ENCODE data around the gene RPIA.
"Not testable (repeated sequence)": the region's sequence is repeated elsewhere in the genome, so short reads cannot be mapped to it uniquely, and the experiment has no call there.

RPIA gene

GRCh38 chr2:88764141-88764849 lies 72.8 kb downstream of the RPIA start (continued):
- no peak for TF ChIP-seq ZNF8 (CRISPR knock-in tag; IDR thresholded peaks at IDR 0.05)

- ATAC-seq: no peak
- TF ChIP-seq TOX (CRISPR knock-in tag; IDR thresholded peaks at IDR 0.05; ENCODE audit: borderline replicate concordance) (no peak), RARB (CRISPR knock-in tag; IDR thresholded peaks at IDR 0.05) (no peak), ZNF8 (CRISPR knock-in tag; IDR thresholded peaks at IDR 0.05) (no peak), GLIS3 (CRISPR knock-in tag; IDR thresholded peaks at IDR 0.05) (no peak), POU6F1 (CRISPR knock-in tag; IDR thresholded peaks at IDR 0.05; ENCODE audit: borderline replicate concordance, low read depth) (no peak), ZNF565 (CRISPR knock-in tag; conservative IDR thresholded peaks at IDR 0.05; ENCODE audit: low read depth) (no peak), ZFP30 (CRISPR knock-in tag; IDR thresholded peaks at IDR 0.05) (no peak), ESRRG (CRISPR knock-in tag; IDR thresholded peaks at IDR 0.05) (no peak), SNAI2 (CRISPR knock-in tag; IDR thresholded peaks at IDR 0.05) (no peak), OSR1 (CRISPR knock-in tag; IDR thresholded peaks at IDR 0.05) (no peak), ZC3H10 (CRISPR knock-in tag; IDR thresholded peaks at IDR 0.05) (no peak), PPARA (CRISPR knock-in tag; IDR thresholded peaks at IDR 0.05; ENCODE audit: borderline replicate concordance) (no peak), ZNF70 (CRISPR knock-in tag; IDR thresholded peaks at IDR 0.05) (no peak), ARNTL (CRISPR knock-in tag; IDR thresholded peaks at IDR 0.05; ENCODE audit: borderline replicate concordance, low read depth) (no peak)
- TF ChIP-seq, protein P1, sequence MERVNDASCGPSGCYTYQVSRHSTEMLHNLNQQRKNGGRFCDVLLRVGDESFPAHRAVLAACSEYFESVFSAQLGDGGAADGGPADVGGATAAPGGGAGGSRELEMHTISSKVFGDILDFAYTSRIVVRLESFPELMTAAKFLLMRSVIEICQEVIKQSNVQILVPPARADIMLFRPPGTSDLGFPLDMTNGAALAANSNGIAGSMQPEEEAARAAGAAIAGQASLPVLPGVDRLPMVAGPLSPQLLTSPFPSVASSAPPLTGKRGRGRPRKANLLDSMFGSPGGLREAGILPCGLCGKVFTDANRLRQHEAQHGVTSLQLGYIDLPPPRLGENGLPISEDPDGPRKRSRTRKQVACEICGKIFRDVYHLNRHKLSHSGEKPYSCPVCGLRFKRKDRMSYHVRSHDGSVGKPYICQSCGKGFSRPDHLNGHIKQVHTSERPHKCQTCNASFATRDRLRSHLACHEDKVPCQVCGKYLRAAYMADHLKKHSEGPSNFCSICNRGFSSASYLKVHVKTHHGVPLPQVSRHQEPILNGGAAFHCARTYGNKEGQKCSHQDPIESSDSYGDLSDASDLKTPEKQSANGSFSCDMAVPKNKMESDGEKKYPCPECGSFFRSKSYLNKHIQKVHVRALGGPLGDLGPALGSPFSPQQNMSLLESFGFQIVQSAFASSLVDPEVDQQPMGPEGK (CRISPR knock-in tag; IDR thresholded peaks at IDR 0.05; ENCODE audit: borderline replicate concordance): no peak
Observed at GRCh38 chr2:88764850-88765153, 73.3 kb downstream of the RPIA start.

DNA sequence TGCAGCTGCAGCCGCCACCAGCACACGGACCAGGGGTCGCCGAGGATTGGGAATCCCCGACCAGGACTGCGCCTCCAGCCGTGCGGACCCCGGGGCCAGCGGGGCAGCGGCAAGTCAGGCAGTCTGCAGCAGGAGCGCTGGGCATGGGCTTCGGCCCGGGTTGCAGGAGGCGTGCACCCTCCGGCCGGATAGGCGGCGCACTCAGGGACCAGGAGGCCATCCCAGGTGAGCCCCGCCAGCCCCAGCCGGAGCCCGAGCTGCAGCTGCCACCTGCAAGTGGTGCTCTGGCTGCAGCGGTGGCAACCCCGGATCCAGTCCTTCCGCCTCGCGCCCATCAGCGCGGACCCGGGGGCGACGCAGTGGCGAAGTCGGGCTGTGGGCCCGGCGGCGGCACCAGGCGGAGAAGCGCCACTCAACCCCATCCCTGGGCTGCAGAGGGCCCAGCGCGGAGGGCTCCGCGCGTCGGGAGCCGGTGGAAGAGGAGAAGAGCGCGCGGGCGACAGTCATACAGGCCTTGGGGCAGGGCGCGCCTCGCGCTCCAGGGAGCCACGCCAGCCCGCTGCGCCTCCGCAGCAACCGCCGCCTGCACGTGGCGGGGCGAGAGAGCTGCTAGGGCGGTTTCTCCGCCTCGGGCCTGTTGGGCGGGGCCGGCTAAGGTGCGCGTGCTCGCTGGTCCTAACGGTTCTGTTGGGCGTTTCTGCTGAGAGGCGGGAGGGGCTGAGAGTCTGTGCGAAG lies 73.8 kb downstream of the RPIA start:
- ATAC-seq: peak; percentile 65

GRCh38 chr2:88765889-88766481 lies 74.5 kb downstream of the RPIA start:
- not testable (repeated sequence) for ATAC-seq

More for the DNA sequence above, 73.8 kb downstream of the RPIA start:
- TF ChIP-seq ZFP3 (CRISPR knock-in tag; IDR thresholded peaks at IDR 0.05): no peak
- no peak for TF ChIP-seq PPARA (CRISPR knock-in tag; IDR thresholded peaks at IDR 0.05; ENCODE audit: borderline replicate concordance)
- no peak for TF ChIP-seq ARNTL (CRISPR knock-in tag; IDR thresholded peaks at IDR 0.05; ENCODE audit: borderline replicate concordance, low read depth)
- no peak for TF ChIP-seq RARB (CRISPR knock-in tag; IDR thresholded peaks at IDR 0.05)
- no peak for TF ChIP-seq GLIS3 (CRISPR knock-in tag; IDR thresholded peaks at IDR 0.05)
- no peak for TF ChIP-seq TCF4 (CRISPR knock-in tag; IDR thresholded peaks at IDR 0.05; ENCODE audit: borderline replicate concordance)

- ATAC-seq: no peak
Observed at GRCh38 chr2:88770016-88770415, 78.5 kb downstream of the RPIA start.

DNA sequence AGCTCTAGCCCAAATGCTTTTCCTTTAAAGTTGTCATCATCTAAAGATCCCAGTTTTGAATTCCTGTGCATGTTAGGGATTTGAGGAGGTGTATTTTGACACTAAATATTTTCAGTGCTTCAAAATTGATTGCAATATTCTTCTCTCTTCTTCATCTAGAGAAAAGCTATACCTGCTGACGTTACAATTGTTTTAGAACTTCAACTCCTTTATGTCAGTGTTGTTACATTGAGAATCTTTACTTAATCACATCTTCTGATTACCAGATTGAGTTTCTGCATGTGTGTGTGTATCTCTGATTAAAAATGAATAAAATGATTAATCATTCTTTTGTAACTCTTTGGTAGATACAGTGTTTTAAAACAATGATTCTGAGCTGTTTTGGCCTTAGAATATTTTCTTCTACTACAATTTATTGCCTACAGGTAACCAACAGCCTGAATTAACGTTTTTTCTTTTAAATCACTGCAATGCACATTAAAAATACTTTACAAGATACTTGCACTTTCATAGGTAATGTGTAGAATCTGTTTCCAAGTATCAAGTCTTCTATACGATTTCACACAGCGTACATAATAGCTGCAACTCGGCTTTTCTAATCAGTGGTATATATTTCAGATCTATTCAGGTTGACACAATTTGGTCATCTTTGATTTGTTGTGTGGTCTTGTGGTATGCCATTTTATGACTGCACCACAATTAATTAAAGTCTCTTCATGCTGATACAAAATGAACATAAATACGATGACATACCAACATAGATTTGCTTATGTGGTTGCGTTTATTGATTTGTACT lies 82.0 kb downstream of the RPIA start:
- not testable (repeated sequence) for ATAC-seq

More at GRCh38 chr2:88770016-88770415, 78.5 kb downstream of the RPIA start:
- TF ChIP-seq, protein P2, sequence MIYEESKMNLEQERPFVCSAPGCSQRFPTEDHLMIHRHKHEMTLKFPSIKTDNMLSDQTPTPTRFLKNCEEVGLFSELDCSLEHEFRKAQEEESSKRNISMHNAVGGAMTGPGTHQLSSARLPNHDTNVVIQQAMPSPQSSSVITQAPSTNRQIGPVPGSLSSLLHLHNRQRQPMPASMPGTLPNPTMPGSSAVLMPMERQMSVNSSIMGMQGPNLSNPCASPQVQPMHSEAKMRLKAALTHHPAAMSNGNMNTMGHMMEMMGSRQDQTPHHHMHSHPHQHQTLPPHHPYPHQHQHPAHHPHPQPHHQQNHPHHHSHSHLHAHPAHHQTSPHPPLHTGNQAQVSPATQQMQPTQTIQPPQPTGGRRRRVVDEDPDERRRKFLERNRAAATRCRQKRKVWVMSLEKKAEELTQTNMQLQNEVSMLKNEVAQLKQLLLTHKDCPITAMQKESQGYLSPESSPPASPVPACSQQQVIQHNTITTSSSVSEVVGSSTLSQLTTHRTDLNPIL (CRISPR knock-in tag; IDR thresholded peaks at IDR 0.05; ENCODE audit: low read depth): no peak
- TF ChIP-seq CSRNP3 (CRISPR knock-in tag; IDR thresholded peaks at IDR 0.05): no peak

DNA sequence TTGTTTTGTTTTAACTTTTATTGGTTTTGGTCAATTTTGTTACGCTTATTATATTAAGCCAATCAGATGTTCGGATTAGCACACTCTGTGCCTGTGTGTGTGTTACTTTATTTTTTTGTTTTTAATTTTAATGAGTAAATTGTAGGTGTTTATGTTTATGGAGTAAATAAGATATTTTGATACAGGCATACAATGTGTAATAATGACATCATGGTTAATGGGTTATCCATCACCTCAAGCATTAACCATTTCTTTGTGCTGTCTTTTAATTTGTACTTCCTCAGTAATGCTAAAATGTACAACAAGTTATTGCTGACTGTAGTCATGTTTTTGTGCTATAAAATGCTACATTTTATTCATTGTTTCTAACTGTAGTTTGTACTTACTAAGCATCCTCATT lies 97.7 kb downstream of the RPIA start:
- not testable (repeated sequence) for ATAC-seq

GRCh38 chr2:88795932-88796331 lies 104.5 kb downstream of the RPIA start:
- not testable (repeated sequence) for ATAC-seq

GRCh38 chr2:88796523-88796922 lies 105.0 kb downstream of the RPIA start:
- not testable (repeated sequence) for ATAC-seq

GRCh38 chr2:88797164-88797563 lies 105.7 kb downstream of the RPIA start:
- not testable (repeated sequence) for ATAC-seq

All from SK-N-SH treated with all-trans-retinoic acid at 6 μM for 48 hours (cell line).